Measurements from ENCODE around the gene DPYSL4. TPM values are rescaled to one million over a fixed set of nuclear protein-coding genes. Genes with fewer than 3 reads are reported as not detected.
A peak's percentile ranks its signal among the peaks of the same experiment; 100 is the strongest.

Gene DPYSL4
- total RNA-seq, 4 donors from 2014 or later = 0.79 TPM; not detected in 3

DNA sequence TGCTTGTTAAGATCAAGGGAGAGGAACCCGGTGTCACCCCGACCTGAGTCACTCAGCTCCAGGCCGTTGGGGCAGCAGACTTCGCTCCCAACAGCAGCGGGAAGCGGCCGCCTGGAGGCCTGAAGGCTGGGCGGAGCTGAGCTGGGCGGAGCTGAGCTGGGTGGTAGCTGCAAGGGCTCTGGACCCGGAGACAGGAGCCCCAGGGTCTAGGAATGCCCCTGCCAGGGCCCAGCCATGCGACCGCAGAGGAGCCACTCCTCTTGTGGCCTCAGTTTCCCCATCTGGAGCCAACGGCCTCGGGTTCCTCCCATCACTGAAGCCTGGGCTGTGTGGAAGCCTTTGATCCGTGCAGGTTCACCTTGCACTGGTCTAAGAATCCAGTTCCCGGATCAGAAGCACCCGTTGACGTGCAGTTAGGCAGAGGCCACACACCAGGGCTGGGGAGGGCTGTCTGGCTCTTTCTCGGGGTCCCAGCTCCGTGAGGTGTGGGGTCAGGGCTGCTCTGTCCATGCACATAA, 21.9 kb upstream of the DPYSL4 start:
- H3K9me3 ChIP-seq = no peaks in the 10 kb centered on the region
- H3K27ac ChIP-seq = no peak overlapping the region
- 35% methylated on average over 8 to 15 of the region's 20 CpGs for WGBS, 2 donors (ENCODE audit: low coverage in 1 of 2)
- intact Hi-C loops (cut with DNase I; ENCODE audit: low total_unique reads) (no loop called here), in situ Hi-C loops (cut with MboI; ENCODE audit: low pct_ligation_motif_present in 1 of 4, low pct_unique_long_range_greater_than_20kb in 1 of 4, low sequenced_read_pairs in 3 of 4) (no loop called here)
- H3K27me3 ChIP-seq = peaks cover 5% of the 10 kb centered on the region
- TF ChIP-seq POLR2A (IDR thresholded peaks at IDR 0.05) (no peak), EP300 (IDR thresholded peaks at IDR 0.05; ENCODE audit: low read depth) (no peak), POLR2AphosphoS5 (IDR thresholded peaks at IDR 0.05) (no peak)
- peaks cover 0 to 10% (median 4%) of the 10 kb centered on the region in 4 donors for H3K4me1 ChIP-seq
- no peaks in the 10 kb centered on the region for H3K36me3 ChIP-seq
- H3K4me3 ChIP-seq = no peak overlapping the region
- DNase-seq = peak; percentile 44

DNA sequence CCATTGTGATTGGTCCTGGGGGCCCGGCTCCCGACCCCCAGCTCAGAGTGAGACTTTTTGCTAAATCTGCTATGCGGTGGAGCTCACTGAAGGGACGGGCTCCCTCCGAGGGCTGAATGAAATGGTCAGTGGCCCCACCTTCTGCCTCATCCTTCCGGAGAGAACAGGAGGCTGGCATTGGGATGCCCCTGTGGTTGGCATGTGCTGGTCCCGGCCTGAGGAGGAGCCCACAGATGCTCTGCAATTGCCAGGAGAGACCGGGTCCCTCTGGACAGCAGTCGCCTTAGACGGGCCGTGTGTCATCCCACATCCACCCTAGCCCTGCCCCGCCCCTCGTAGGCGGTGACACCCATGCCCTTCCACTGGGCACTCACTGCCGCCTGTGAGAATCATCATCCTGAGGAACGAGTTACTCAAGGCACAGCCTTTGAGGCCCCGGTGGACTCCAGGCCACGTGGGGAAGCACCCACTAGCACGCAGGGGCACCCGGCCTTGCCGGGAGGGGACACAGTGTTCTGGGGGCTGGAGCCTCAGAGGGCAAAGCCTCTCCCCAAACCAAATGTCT, 21.2 kb upstream of the DPYSL4 start:
- no peaks in the 10 kb centered on the region for H3K36me3 ChIP-seq
- TF ChIP-seq EP300 (IDR thresholded peaks at IDR 0.05; ENCODE audit: low read depth) (no peak), POLR2AphosphoS5 (IDR thresholded peaks at IDR 0.05) (no peak), POLR2A (IDR thresholded peaks at IDR 0.05) (no peak)
- TF ChIP-seq, protein P1, sequence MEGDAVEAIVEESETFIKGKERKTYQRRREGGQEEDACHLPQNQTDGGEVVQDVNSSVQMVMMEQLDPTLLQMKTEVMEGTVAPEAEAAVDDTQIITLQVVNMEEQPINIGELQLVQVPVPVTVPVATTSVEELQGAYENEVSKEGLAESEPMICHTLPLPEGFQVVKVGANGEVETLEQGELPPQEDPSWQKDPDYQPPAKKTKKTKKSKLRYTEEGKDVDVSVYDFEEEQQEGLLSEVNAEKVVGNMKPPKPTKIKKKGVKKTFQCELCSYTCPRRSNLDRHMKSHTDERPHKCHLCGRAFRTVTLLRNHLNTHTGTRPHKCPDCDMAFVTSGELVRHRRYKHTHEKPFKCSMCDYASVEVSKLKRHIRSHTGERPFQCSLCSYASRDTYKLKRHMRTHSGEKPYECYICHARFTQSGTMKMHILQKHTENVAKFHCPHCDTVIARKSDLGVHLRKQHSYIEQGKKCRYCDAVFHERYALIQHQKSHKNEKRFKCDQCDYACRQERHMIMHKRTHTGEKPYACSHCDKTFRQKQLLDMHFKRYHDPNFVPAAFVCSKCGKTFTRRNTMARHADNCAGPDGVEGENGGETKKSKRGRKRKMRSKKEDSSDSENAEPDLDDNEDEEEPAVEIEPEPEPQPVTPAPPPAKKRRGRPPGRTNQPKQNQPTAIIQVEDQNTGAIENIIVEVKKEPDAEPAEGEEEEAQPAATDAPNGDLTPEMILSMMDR (IDR thresholded peaks at IDR 0.05) = no peak
- no peak overlapping the region for H3K27ac ChIP-seq
- H3K27me3 ChIP-seq = peaks cover 5% of the 10 kb centered on the region
- no peaks in the 10 kb centered on the region for H3K9me3 ChIP-seq
- 87% methylated on average over 21 of the region's 21 CpGs; no CpG with 5 or more reads in 1 of the 2 donors for WGBS, 2 donors (ENCODE audit: low coverage in 1 of 2)
- in situ Hi-C loops (cut with MboI; ENCODE audit: low pct_ligation_motif_present in 1 of 4, low pct_unique_long_range_greater_than_20kb in 1 of 4, low sequenced_read_pairs in 3 of 4) (no loop called here), intact Hi-C loops (cut with DNase I; ENCODE audit: low total_unique reads) (no loop called here)
- no peak for DNase-seq
- peaks cover 0 to 10% (median 4%) of the 10 kb centered on the region in 4 donors for H3K4me1 ChIP-seq
- H3K4me3 ChIP-seq = no peak overlapping the region

DNA sequence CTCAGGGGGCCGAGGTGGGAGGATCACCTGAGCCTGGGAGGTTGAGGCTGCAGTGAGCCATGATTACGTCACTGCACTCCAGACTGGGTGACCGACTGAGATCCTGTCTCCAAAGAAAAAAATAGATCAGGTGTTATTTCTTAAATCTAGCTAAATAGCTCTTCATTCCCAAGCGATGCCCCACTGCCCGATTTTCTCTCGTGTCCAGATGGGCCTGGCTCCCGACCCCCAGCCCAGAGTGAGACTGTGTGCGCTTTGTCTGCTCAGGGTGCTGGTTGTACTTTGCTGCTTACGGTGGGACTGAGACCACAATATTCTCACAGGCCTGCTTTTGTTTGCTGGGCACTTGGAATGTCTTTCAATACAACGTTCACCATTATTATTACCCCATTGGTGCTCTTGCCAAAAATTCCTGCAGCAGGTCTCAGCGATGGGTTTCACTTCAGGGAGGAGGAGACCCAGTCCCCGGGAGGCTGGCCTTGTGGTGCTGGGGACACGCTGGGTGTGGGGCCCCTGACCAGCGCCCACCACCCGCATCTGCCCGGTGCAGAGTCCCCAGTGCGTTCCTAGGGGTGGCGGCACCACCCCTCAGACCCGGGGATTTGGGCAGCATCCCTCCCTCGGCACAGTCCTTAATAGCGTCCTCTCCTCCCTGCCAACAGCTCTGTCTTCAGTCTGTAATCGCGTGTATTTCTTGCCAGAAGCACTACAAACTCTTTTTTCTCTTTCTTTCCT, 20.4 kb upstream of the DPYSL4 start:
- Histone ChIP-seq H3K4me3 (no peak overlapping the region), H3K9me3 (no peaks in the 10 kb centered on the region), H3K27ac (no peak overlapping the region), H3K36me3 (no peaks in the 10 kb centered on the region), H3K27me3 (peaks cover 5% of the 10 kb centered on the region), H3K4me1 (peaks cover 0 to 10% (median 4%) of the 10 kb centered on the region in 4 donors)
- DNase-seq = no peak
- in situ Hi-C loops (cut with MboI; ENCODE audit: low pct_ligation_motif_present in 1 of 4, low pct_unique_long_range_greater_than_20kb in 1 of 4, low sequenced_read_pairs in 3 of 4) = no loop called here
- TF ChIP-seq, protein P1 (IDR thresholded peaks at IDR 0.05) = no peak
- TF ChIP-seq POLR2AphosphoS5 (IDR thresholded peaks at IDR 0.05) (no peak), EP300 (IDR thresholded peaks at IDR 0.05; ENCODE audit: low read depth) (no peak), POLR2A (IDR thresholded peaks at IDR 0.05) (no peak)
- intact Hi-C loops (cut with DNase I; ENCODE audit: low total_unique reads) = no loop called here
- 40 to 82% methylated on average over 1 to 23 of the region's 23 CpGs for WGBS, 2 donors (ENCODE audit: low coverage in 1 of 2)

DNA sequence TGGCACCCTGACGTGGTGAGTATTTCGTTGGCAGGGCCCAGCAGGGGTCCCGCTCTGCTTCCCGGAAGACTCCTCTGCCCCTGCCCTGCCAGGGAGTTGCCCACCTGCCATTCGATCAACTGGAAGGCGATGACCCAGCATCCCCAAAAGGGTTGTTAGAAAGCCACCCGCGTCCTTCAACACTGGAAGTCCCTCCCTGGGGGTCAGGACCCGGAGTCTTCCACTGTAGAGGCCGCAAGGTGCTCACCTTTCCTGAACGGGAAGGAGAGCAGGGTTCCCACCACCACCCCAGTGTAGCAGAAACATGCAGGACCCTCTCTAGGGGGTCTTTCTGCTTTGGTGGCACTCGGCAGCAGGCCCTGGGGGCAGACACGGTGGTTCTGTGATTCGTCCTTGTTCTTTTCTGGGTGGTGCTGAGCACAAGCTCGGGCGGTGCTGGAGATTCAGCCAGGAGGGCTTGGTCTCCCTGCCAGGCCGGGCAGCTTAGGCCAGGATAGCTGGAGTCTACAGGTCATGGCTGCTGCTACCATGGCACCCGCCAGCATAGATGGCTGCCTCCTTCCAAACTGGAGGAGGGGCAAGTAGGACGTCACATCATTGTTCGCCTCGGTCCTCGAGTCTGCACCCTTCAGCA, 19.6 kb upstream of the DPYSL4 start:
- intact Hi-C loops (cut with DNase I; ENCODE audit: low total_unique reads) (no loop called here), in situ Hi-C loops (cut with MboI; ENCODE audit: low pct_ligation_motif_present in 1 of 4, low pct_unique_long_range_greater_than_20kb in 1 of 4, low sequenced_read_pairs in 3 of 4) (no loop called here)
- Histone ChIP-seq H3K4me3 (no peak overlapping the region), H3K9me3 (no peaks in the 10 kb centered on the region), H3K4me1 (peaks cover 0 to 8% (median 3%) of the 10 kb centered on the region in 4 donors), H3K36me3 (no peaks in the 10 kb centered on the region), H3K27me3 (peaks cover 5% of the 10 kb centered on the region), H3K27ac (no peak overlapping the region)
- WGBS, 2 donors (ENCODE audit: low coverage in 1 of 2) = 77 to 80% methylated on average over 2 to 18 of the region's 22 CpGs
- TF ChIP-seq POLR2AphosphoS5 (IDR thresholded peaks at IDR 0.05) (no peak), EP300 (IDR thresholded peaks at IDR 0.05; ENCODE audit: low read depth) (no peak), POLR2A (IDR thresholded peaks at IDR 0.05) (no peak)
- TF ChIP-seq, protein P1 (IDR thresholded peaks at IDR 0.05) = no peak
- no peak for DNase-seq
